CD8-positive, alpha-beta memory T cell (primary cell): ENCODE measurements around the gene TEX29. TPM values are rescaled to one million over a fixed set of nuclear protein-coding genes. Genes with fewer than 3 reads are reported as not detected.
A peak's percentile ranks its signal among the peaks of the same experiment; 100 is the strongest.

Source experiments
- CTCF ChIA-PET: fragments of 350-600 bp; sonication (Branson Sonifier 250); formaldehyde crosslinking; loops from one replicate; lab custom pipeline; 2021; ENCODE audit warnings: antibody characterized with exemption; lab: Charles Lee
- POLR2A ChIA-PET: fragments of 350-600 bp; sonication (Branson Sonifier 250); formaldehyde crosslinking; loops from one replicate; lab custom pipeline; 2021; ENCODE audit warnings: antibody characterized with exemption; lab: Charles Lee
- DNase-seq, 5 donors: peaks; one replicate each; pipeline versions ENCODE4 v3.0.0 to v3.0.0-alpha.2; 2020 to 2022; ENCODE audit warnings: mixed read lengths in 1 of 5
- H3K27ac ChIP-seq: one replicate; pipeline ENCODE4 v1.7.0; 2013; ENCODE audit warnings: low read depth, mild to moderate bottlenecking, low read length, moderate library complexity
- H3K27me3 ChIP-seq: 2 replicates; pipeline ENCODE4 v1.7.0; 2013; ENCODE audit warnings: low read length, mild to moderate bottlenecking; ENCODE audit not compliant: insufficient read depth, poor library complexity, severe bottlenecking
- H3K36me3 ChIP-seq: 2 replicates; pipeline ENCODE4 v1.7.0; 2013; ENCODE audit warnings: mild to moderate bottlenecking, low read length, moderate library complexity; ENCODE audit not compliant: insufficient read depth
- H3K4me1 ChIP-seq: 2 replicates; pipeline ENCODE4 v1.7.0; 2013; ENCODE audit warnings: mild to moderate bottlenecking, low read length, moderate library complexity; ENCODE audit not compliant: insufficient read depth
- H3K4me3 ChIP-seq: 2 replicates; pipeline ENCODE4 v1.7.0; 2013; ENCODE audit warnings: mild to moderate bottlenecking, low read length
- H3K9me3 ChIP-seq: 2 replicates; pipeline ENCODE4 v1.7.0; 2013; ENCODE audit warnings: mild to moderate bottlenecking, low read length
- H3K27ac Mint-ChIP-seq, 8 donors: one replicate each; pipeline ENCODE4 v1.8.0; 2020 to 2021; ENCODE audit warnings: mixed read lengths in 8 of 8, mild to moderate bottlenecking in 6 of 8, inconsistent platforms in 3 of 8, moderate library complexity in 3 of 8
- H3K27me3 Mint-ChIP-seq, 2 donors: one replicate each; pipeline ENCODE4 v1.8.0; 2020 to 2021; ENCODE audit warnings: mixed read lengths in 2 of 2, mild to moderate bottlenecking in 1 of 2, moderate library complexity in 1 of 2
- H3K36me3 Mint-ChIP-seq, 3 donors: one replicate each; pipeline ENCODE4 v1.8.0; 2020 to 2021; ENCODE audit warnings: mixed read lengths in 3 of 3, inconsistent platforms in 1 of 3, mild to moderate bottlenecking in 1 of 3
- H3K4me1 Mint-ChIP-seq, 3 donors: one replicate each; pipeline ENCODE4 v1.8.0; 2020 to 2021; ENCODE audit warnings: mixed read lengths in 3 of 3, inconsistent platforms in 1 of 3, mild to moderate bottlenecking in 1 of 3
- H3K4me3 Mint-ChIP-seq, 7 donors: one replicate each; pipeline ENCODE4 v1.8.0; 2020 to 2021; ENCODE audit warnings: mixed read lengths in 7 of 7, mild to moderate bottlenecking in 6 of 7, moderate library complexity in 4 of 7, inconsistent platforms in 2 of 7
- H3K9me3 Mint-ChIP-seq, 5 donors: one replicate each; pipeline ENCODE4 v1.8.0; 2020 to 2022; ENCODE audit warnings: mixed read lengths in 5 of 5, mild to moderate bottlenecking in 3 of 5, moderate library complexity in 2 of 5, inconsistent platforms in 1 of 5
- polyA plus RNA-seq: library from polyadenylated mRNA; unstranded; fragments of 300-500 nt; fragmentation: Illumina TruSeq; gene quantifications from one replicate; pipeline ENCODE4 v1.2.3, GENCODE V29; 2021
- total RNA-seq, 2 experiments: library from RNA; stranded (reverse); gene quantifications; one replicate each; pipeline ENCODE4 v1.2.3, GENCODE V29; 2021

Gene TEX29
- total and polyA plus RNA-seq, 3 experiments from 2014 or later, result not detected

DNA sequence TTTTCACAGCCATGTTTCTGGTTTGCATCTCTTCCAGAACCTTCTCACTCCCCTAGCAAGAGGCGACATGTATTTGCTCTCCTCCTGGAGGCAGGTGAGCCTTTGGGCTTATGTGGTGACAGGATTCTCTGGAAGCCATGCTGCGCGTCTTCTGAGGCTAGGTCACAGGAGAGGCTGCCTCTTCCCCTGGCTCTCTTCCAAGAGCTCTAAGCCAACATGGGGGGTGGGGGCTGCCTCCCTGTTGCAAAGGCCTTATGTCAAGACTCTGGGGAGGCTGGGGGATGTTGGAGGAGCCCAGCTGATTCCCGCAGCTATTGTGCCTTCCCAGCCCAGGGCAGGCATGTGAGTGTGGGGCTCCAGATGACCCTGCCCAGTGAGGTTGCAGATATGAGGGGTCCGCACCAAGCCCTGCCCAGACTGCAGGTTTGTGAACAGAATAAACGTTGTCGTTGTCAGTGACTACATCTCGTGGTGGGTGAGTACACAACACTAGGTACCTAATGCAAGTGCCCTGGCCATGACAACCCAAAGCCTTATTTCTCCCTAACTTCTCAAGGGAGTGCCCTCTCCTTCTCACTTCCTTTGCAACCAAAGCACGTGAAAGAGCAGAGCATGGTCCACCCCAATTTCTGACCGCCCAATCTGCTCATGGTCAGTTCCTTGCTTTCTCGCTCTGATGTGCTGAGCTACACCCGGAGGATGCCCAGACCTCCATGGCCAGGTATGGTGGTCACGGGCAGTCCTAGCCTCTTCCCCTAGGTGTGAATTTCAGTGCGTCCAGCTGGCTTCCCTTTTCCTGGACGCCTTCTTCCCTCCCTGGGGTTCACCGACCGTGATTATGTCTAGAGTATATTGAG is 44.9 kb downstream of the TEX29 start:
- Mint-ChIP-seq H3K4me3 (no peak overlapping the region), H3K9me3 (no peaks in the 10 kb centered on the region), H3K27me3 (peaks cover 3 to 34% of the 10 kb centered on the region in 2 donors), H3K27ac (no peak overlapping the region), H3K36me3 (no peaks in the 10 kb centered on the region), H3K4me1 (no peaks in the 10 kb centered on the region)
- Histone ChIP-seq H3K4me1 (no peaks in the 10 kb centered on the region), H3K27ac (no peak overlapping the region), H3K9me3 (no peaks in the 10 kb centered on the region), H3K36me3 (no peaks in the 10 kb centered on the region), H3K4me3 (no peak overlapping the region), H3K27me3 (no peaks in the 10 kb centered on the region)
- CTCF ChIA-PET, result no interaction called here
- no peak for DNase-seq
- POLR2A ChIA-PET, result no interaction called here

DNA sequence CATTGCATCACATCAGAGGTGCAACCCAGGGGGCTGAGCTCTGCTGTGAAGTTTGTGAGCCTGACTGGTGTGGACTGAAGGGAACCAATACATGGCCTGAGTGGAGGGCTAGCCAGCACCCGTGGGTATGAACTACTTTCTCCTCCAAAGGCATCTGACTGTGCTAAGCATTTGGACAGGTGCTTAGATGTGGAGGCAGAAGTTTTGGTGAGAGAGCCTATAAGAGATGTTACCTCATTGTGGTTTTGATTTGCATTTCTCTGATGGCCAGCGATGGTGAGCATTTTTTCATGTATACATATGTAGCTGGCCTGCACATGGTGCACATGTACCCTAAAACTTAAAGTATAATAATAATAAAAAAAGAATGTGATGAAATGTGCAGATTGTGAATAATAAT is 46.9 kb downstream of the TEX29 start:
- ChIA-PET CTCF (no interaction called here), POLR2A (no interaction called here)
- no peaks in the 10 kb centered on the region for H3K27me3 ChIP-seq
- H3K9me3 ChIP-seq, result no peaks in the 10 kb centered on the region
- no peak overlapping the region for H3K4me3 ChIP-seq
- no peak for DNase-seq
- H3K4me1 Mint-ChIP-seq, result no peaks in the 10 kb centered on the region
- H3K4me3 Mint-ChIP-seq, result no peak overlapping the region
- H3K27me3 Mint-ChIP-seq, result peaks cover 3 to 18% of the 10 kb centered on the region in 2 donors
- H3K27ac Mint-ChIP-seq, result no peak overlapping the region
- no peaks in the 10 kb centered on the region for H3K36me3 Mint-ChIP-seq
- no peaks in the 10 kb centered on the region for H3K36me3 ChIP-seq
- H3K9me3 Mint-ChIP-seq, result no peaks in the 10 kb centered on the region
- no peak overlapping the region for H3K27ac ChIP-seq
- no peaks in the 10 kb centered on the region for H3K4me1 ChIP-seq

DNA sequence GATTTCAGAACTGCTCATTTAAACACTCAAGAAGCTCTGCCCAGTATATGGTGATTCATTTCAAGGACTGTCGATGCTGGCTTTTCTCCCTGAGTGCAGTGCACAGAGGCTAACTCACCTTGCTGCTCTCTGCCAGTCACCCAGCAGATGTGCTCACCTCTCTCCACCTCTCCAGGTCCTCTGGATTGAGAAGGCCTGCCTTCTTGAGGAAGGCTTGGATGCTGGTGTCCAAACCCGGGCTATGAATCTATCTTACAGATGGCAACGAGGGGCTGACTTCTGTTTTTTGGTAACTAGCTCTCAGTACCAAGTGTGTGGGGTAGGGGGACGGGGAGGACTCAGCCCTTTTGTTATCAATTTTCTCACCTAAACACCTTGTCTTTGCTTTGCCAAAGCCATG is 47.6 kb downstream of the TEX29 start:
- Histone ChIP-seq H3K4me1 (no peaks in the 10 kb centered on the region), H3K9me3 (no peaks in the 10 kb centered on the region), H3K4me3 (no peak overlapping the region), H3K27ac (no peak overlapping the region), H3K36me3 (no peaks in the 10 kb centered on the region), H3K27me3 (no peaks in the 10 kb centered on the region)
- ChIA-PET CTCF (interaction anchor here (0.5 kb wide), 1 partner anchor 69 kb away, joined by 3 read pairs; no protein-coding TSS in a partner anchor), POLR2A (no interaction called here)
- Mint-ChIP-seq H3K27me3 (peaks cover 3 to 10% of the 10 kb centered on the region in 2 donors), H3K27ac (no peak overlapping the region), H3K4me1 (peaks cover 0 to 4% (median 0%) of the 10 kb centered on the region in 3 donors), H3K36me3 (no peaks in the 10 kb centered on the region), H3K4me3 (no peak overlapping the region), H3K9me3 (no peaks in the 10 kb centered on the region)
- no peak for DNase-seq

DNA sequence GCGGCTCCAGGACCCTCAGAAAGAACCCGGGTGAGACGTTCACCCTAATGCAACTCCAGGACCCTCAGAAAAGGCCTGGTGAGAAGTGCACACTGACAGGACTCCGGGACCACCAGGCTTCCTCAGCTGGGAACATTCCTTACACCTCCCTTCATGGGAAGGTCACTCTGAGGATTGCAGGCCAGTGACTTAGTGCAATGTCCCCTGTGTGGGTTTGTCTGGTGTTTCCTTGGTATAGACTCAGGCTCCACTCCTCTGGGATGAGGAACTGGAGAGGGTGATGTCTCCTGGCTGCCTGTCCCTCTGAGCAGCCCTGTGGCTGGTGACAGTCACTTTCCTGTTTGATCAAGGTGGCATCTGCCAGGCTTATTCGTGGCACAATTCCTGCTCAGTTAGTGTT is 49.7 kb downstream of the TEX29 start:
- no peak for DNase-seq
- peaks cover 0 to 4% (median 0%) of the 10 kb centered on the region in 3 donors for H3K4me1 Mint-ChIP-seq
- POLR2A ChIA-PET, result no interaction called here
- CTCF ChIA-PET, result no interaction called here
- H3K4me3 Mint-ChIP-seq, result no peak overlapping the region
- H3K27me3 Mint-ChIP-seq, result peaks cover 0 to 4% of the 10 kb centered on the region in 2 donors
- H3K36me3 Mint-ChIP-seq, result no peaks in the 10 kb centered on the region
- H3K4me1 ChIP-seq, result no peaks in the 10 kb centered on the region
- no peak overlapping the region for H3K27ac Mint-ChIP-seq
- H3K9me3 ChIP-seq, result no peaks in the 10 kb centered on the region
- no peak overlapping the region for H3K27ac ChIP-seq
- H3K9me3 Mint-ChIP-seq, result no peaks in the 10 kb centered on the region
- H3K36me3 ChIP-seq, result no peaks in the 10 kb centered on the region
- no peak overlapping the region for H3K4me3 ChIP-seq
- H3K27me3 ChIP-seq, result no peaks in the 10 kb centered on the region

DNA sequence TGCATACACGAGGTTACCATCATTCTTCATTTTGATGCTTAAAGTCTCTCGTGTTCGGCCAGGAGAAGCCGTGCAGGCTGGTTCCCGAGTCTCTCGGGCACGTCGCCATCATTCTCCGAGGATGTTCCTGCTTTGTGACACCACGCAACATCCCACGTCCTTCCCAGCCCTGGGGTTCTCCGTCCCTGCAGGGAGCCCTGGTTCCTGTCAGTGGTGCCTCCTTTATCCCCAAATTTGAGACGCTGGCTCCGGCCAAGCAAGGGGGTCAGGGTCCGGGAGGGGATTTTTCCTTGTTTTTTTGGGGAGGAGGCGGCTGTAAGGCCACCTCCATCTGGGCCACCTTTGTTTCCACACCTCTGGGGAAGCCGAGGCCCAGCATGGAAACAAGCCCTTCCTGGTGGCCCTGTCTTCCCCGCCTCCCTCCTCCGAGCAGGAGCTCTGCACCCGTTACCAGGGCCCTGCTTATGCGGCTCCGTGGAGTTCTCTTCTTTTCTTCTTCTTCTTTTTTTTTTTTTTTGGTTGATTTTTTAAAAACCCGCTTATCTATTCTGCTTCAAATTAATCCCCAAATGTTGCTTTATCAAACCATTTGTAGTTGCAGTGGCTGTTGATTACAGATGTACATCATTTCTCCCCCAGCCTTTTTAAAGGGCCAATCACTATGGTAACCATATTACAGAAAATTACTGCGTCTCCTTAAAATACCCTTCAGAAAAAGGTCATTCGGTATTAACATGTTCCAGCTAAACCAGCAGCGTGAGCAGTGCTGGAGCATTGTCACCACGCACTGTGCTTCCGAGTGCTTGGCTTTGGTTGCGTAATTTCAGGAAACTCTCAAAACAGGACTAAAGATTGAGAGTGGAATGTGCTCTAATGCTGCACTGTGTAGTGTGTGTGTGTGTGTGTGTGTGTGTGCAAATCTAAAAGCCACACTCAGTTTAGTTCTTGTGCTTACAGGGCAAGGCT is 50.4 kb downstream of the TEX29 start:
- H3K27ac ChIP-seq, result no peak overlapping the region
- CTCF ChIA-PET, result no interaction called here
- peaks cover 0 to 4% (median 0%) of the 10 kb centered on the region in 3 donors for H3K4me1 Mint-ChIP-seq
- H3K27me3 ChIP-seq, result no peaks in the 10 kb centered on the region
- no peak overlapping the region for H3K4me3 ChIP-seq
- no peaks in the 10 kb centered on the region for H3K36me3 Mint-ChIP-seq
- DNase-seq, result no peak
- peaks cover 0 to 1% of the 10 kb centered on the region in 2 donors for H3K27me3 Mint-ChIP-seq
- H3K4me3 Mint-ChIP-seq, result no peak overlapping the region
- H3K27ac Mint-ChIP-seq, result no peak overlapping the region
- no peaks in the 10 kb centered on the region for H3K36me3 ChIP-seq
- H3K9me3 Mint-ChIP-seq, result no peaks in the 10 kb centered on the region
- POLR2A ChIA-PET, result no interaction called here
- H3K9me3 ChIP-seq, result no peaks in the 10 kb centered on the region
- no peaks in the 10 kb centered on the region for H3K4me1 ChIP-seq

DNA sequence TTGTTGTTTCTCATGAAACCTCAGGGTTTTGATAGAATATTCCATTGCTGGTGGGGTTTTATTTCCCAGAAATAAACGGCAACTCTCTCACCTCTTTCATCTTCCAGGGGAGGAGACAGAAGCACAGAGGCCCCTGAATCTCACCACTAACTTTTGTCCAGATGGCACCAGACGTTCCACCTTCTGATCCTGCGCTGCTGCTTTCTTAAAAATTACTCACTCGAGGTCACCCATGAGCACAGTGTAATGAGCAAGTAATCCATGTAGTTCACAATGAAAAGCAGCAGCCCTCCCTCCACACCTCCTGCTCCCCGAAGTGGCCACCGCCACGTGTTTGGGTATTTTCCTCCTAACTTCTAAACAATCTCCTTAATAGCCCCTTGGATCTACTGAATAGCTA is 51.3 kb downstream of the TEX29 start:
- no peaks in the 10 kb centered on the region for H3K9me3 Mint-ChIP-seq
- no peak for DNase-seq

DNA sequence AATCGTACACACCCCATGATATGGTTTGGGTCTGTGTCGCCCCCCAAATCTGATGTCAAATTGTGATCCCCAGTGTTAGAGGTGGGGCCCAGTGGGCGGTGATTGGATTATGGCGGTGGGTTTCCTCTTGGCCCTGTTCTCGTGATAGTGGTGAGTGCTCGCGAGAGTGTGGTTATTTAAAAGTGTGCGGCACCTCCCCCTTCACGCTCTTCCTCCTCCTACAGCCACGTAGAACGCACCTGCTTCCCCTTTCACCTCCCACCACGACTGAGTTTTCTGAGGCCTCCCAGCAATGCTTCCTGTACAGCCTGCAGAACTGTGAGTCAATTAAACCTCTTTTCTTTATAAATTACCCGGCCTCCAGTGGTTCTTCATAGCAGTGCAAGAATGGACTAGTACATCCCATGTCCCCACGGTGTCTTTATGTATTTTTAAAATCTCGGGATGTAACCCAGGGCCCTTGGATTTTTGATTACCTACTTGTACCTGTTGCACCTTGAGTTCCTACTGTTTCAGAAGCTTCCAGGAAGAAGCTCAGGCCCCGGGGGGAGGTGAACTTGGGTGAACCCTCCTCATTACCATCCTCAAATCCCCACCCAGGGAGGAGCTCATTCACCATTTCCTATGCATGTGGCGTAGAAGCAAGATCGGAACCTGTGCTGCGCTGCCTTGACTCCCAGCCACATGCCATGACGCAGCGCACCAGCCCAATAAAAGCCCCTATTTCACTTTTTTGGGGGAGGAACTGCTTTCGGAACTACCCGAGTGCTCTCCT is 52.4 kb downstream of the TEX29 start:
- DNase-seq, result peak in 1 of 5 donors; percentile 24
- no peaks in the 10 kb centered on the region for H3K36me3 Mint-ChIP-seq
- H3K27me3 Mint-ChIP-seq, result no peaks in the 10 kb centered on the region
- peak overlapping the region in 3 of 7 donors; percentile 66 to 78 (median 73) for H3K4me3 Mint-ChIP-seq
- Histone ChIP-seq H3K27me3 (no peaks in the 10 kb centered on the region), H3K4me3 (no peak overlapping the region), H3K4me1 (no peaks in the 10 kb centered on the region), H3K27ac (no peak overlapping the region), H3K9me3 (no peaks in the 10 kb centered on the region), H3K36me3 (no peaks in the 10 kb centered on the region)
- peaks cover 0 to 4% (median 0%) of the 10 kb centered on the region in 3 donors for H3K4me1 Mint-ChIP-seq
- H3K27ac Mint-ChIP-seq, result peak overlapping the region in 2 of 8 donors; percentile 63 to 86
- ChIA-PET POLR2A (no interaction called here), CTCF (no interaction called here)
- H3K9me3 Mint-ChIP-seq, result no peaks in the 10 kb centered on the region

More for the DNA sequence above, 51.3 kb downstream of the TEX29 start:
- Mint-ChIP-seq H3K27me3 (no peaks in the 10 kb centered on the region), H3K27ac (no peak overlapping the region), H3K4me1 (peaks cover 0 to 4% (median 0%) of the 10 kb centered on the region in 3 donors), H3K4me3 (no peak overlapping the region), H3K36me3 (no peaks in the 10 kb centered on the region)
- CTCF ChIA-PET, result no interaction called here
- no peaks in the 10 kb centered on the region for H3K4me1 ChIP-seq
- H3K27ac ChIP-seq, result no peak overlapping the region
- H3K9me3 ChIP-seq, result no peaks in the 10 kb centered on the region
- no peak overlapping the region for H3K4me3 ChIP-seq
- POLR2A ChIA-PET, result no interaction called here
- H3K27me3 ChIP-seq, result no peaks in the 10 kb centered on the region
- H3K36me3 ChIP-seq, result no peaks in the 10 kb centered on the region
